Activated B cell treated with CpG ODN at 0.5 μM for 24 hours (primary cell): ENCODE results near the gene ACBD3. TPM values are rescaled to one million over a fixed set of nuclear protein-coding genes. Genes with fewer than 3 reads are reported as not detected.

ENCODE experiments used
- ATAC-seq: fragments of 200-7000 bp; cut with Tn5 transposase; one replicate; pipeline ENCODE4 v1.10.0; 2021; ENCODE audit warnings: low read depth, mild to moderate bottlenecking, moderate library complexity
- CTCF ChIA-PET: fragments of 350-600 bp; sonication (Branson Sonifier 250); formaldehyde crosslinking; loops from one replicate; lab custom pipeline; 2021; ENCODE audit warnings: antibody characterized with exemption; lab: Charles Lee
- POLR2A ChIA-PET: fragments of 350-600 bp; sonication (Branson Sonifier 250); formaldehyde crosslinking; loops from one replicate; lab custom pipeline; 2021; ENCODE audit warnings: antibody characterized with exemption; lab: Charles Lee
- DNase-seq: peaks from one replicate; pipeline ENCODE4 v3.0.0; 2022
- H3K27ac Mint-ChIP-seq: one replicate; pipeline ENCODE4 v1.8.0; 2020; ENCODE audit warnings: mixed read lengths
- H3K27me3 Mint-ChIP-seq: one replicate; pipeline ENCODE4 v1.8.0; 2021; ENCODE audit warnings: mixed read lengths
- H3K36me3 Mint-ChIP-seq: one replicate; pipeline ENCODE4 v1.8.0; 2021; ENCODE audit warnings: low read depth, mixed read lengths
- H3K4me1 Mint-ChIP-seq: one replicate; pipeline ENCODE4 v1.8.0; 2021; ENCODE audit warnings: mixed read lengths
- H3K4me3 Mint-ChIP-seq: one replicate; pipeline ENCODE4 v1.8.0; 2020; ENCODE audit warnings: mild to moderate bottlenecking, mixed read lengths
- H3K9me3 Mint-ChIP-seq: one replicate; pipeline ENCODE4 v1.8.0; 2020; ENCODE audit warnings: mixed read lengths
- CTCF ChIP-seq: fragments of 200-600 bp; IDR thresholded peaks from one replicate; pipeline ENCODE4 v1.8.0; 2022; ENCODE audit warnings: antibody characterized with exemption, mild to moderate bottlenecking
- intact Hi-C: fragments of 100-400 bp; cut with micrococcal nuclease; formaldehyde crosslinking; loops from one replicate; pipeline ENCODE4 v1.15.1; 2024
- total RNA-seq: library from RNA; stranded (reverse); gene quantifications from 2 replicates; pipeline ENCODE4 v1.2.3, GENCODE V29; 2022

ACBD3 gene
- total RNA-seq, 1 donor from 2014 or later: 38.6 TPM

- Mint-ChIP-seq H3K27ac (peak overlapping the region; percentile 90), H3K4me3 (peak overlapping the region; percentile 92), H3K4me1 (peaks cover 39% of the 10 kb centered on the region), H3K36me3 (peaks cover 21% of the 10 kb centered on the region), H3K9me3 (no peaks in the 10 kb centered on the region), H3K27me3 (no peaks in the 10 kb centered on the region)
- intact Hi-C loops: loop anchor here (5.0 kb wide), 4 partner anchors 120 to 720 kb away; partner anchors contain the start of genes LIN9 and SRP9
- TF ChIP-seq CTCF: no peak
- POLR2A ChIA-PET: interaction anchor here (0.8 to 1.3 kb wide), 4 partner anchors 59 to 104 kb away, joined by 3 to 8 read pairs (median 5); no protein-coding TSS in a partner anchor
- CTCF ChIA-PET: no interaction called here
- DNase-seq (no peak), ATAC-seq (no peak)
Measured at GRCh38 chr1:226187019-226187322, 430 bp upstream of the ACBD3 start.

GRCh38 chr1:226185141-226186036, 1.2 kb downstream of the ACBD3 start:
- no peak for TF ChIP-seq CTCF
- no peaks in the 10 kb centered on the region for H3K27me3 Mint-ChIP-seq
- peaks cover 55% of the 10 kb centered on the region for H3K4me1 Mint-ChIP-seq
- DNase-seq: no peak
- POLR2A ChIA-PET: interaction anchor here (0.6 to 2.5 kb wide), 12 partner anchors 12 to 222 kb away, joined by 3 to 14 read pairs (median 4); partner anchors contain the start of genes H3-3A and PARP1
- no peaks in the 10 kb centered on the region for H3K9me3 Mint-ChIP-seq
- peaks cover 30% of the 10 kb centered on the region for H3K36me3 Mint-ChIP-seq
- H3K27ac Mint-ChIP-seq: peak overlapping the region; percentile 94
- ATAC-seq: no peak
- intact Hi-C loops: loop anchor here (1.0 to 5.0 kb wide), 9 partner anchors 11 to 718 kb away; partner anchors contain the start of genes LIN9 and SRP9
- peak overlapping the region; percentile 94 for H3K4me3 Mint-ChIP-seq
- CTCF ChIA-PET: interaction anchor here (1.2 to 8.6 kb wide), 4 partner anchors 12 to 59 kb away, joined by 3 to 81 read pairs (median 8); no protein-coding TSS in a partner anchor

- CTCF ChIA-PET: interaction anchor here (0.9 to 8.6 kb wide), 7 partner anchors 16 to 221 kb away, joined by 3 to 81 read pairs (median 4); no protein-coding TSS in a partner anchor
- Mint-ChIP-seq H3K4me1 (peaks cover 75% of the 10 kb centered on the region), H3K4me3 (peak overlapping the region; percentile 70), H3K36me3 (peaks cover 47% of the 10 kb centered on the region), H3K27me3 (no peaks in the 10 kb centered on the region), H3K9me3 (no peaks in the 10 kb centered on the region), H3K27ac (peak overlapping the region; percentile 88)
- DNase-seq (no peak), ATAC-seq (peak; percentile 22)
- POLR2A ChIA-PET: interaction anchor here (0.6 to 3.2 kb wide), 5 partner anchors 49 to 182 kb away, joined by 3 to 21 read pairs (median 6); no protein-coding TSS in a partner anchor
- intact Hi-C loops: loop anchor here (1.0 to 2.0 kb wide), 4 partner anchors 15 to 224 kb away; no protein-coding TSS in a partner anchor
- no peak for TF ChIP-seq CTCF
Measured at GRCh38 chr1:226181996-226182714, 4.4 kb downstream of the ACBD3 start.

- ChIA-PET POLR2A (interaction anchor here (0.6 to 0.7 kb wide), 3 partner anchors 13 to 54 kb away, joined by 3 to 5 read pairs (median 4); no protein-coding TSS in a partner anchor), CTCF (interaction anchor here (1.8 kb wide), 1 partner anchor 18 kb away, joined by 5 read pairs; no protein-coding TSS in a partner anchor)
- no peaks in the 10 kb centered on the region for H3K9me3 Mint-ChIP-seq
- no peak for ATAC-seq
- no peak for TF ChIP-seq CTCF
- no peaks in the 10 kb centered on the region for H3K27me3 Mint-ChIP-seq
- no peak overlapping the region for H3K27ac Mint-ChIP-seq
- peaks cover 49% of the 10 kb centered on the region for H3K36me3 Mint-ChIP-seq
- no peak for DNase-seq
- H3K4me3 Mint-ChIP-seq: no peak overlapping the region
- peaks cover 62% of the 10 kb centered on the region for H3K4me1 Mint-ChIP-seq
- intact Hi-C loops: no loop called here
Measured at GRCh38 chr1:226176870-226177269, 9.7 kb downstream of the ACBD3 start.
